LoVo (cell line): ENCODE measurements around the gene SMIM10.
A peak's percentile ranks its signal among the peaks of the same experiment; 100 is the strongest.
"Not testable (repeated sequence)": the region's sequence is repeated elsewhere in the genome, so short reads cannot be mapped to it uniquely, and the experiment has no call there.

ENCODE experiments used
- DNase-seq: peaks from one replicate; pipeline ENCODE4 v3.0.0-alpha.2; 2016; ENCODE audit warnings: low spot score

The SMIM10 gene

GRCh38 chrX:134990801-134991481 lies at the start of gene SMIM10:
Gene SMIM10, plus strand, starts transcription at chrX:134990991. Its CDS starts 105 bp downstream, at chrX:134991096.
- DNase-seq = no peak

- DNase-seq = not testable (repeated sequence)
Measured at GRCh38 chrX:134946364-134946763, 44.4 kb upstream of the SMIM10 start.

- DNase-seq = peak; percentile 63
Measured at GRCh38 chrX:134948333-134949241, 42.2 kb upstream of the SMIM10 start.

GRCh38 chrX:134949271-134949670 lies 41.5 kb upstream of the SMIM10 start:
- DNase-seq = peak; percentile 14

GRCh38 chrX:134957836-134958235 lies 33.0 kb upstream of the SMIM10 start:
- DNase-seq = no peak

- not testable (repeated sequence) for DNase-seq
Measured at GRCh38 chrX:134960366-134960765, 30.4 kb upstream of the SMIM10 start.

GRCh38 chrX:134963041-134963440 lies 27.8 kb upstream of the SMIM10 start:
- DNase-seq = no peak

- DNase-seq = no peak
Measured at GRCh38 chrX:134969726-134970125, 21.1 kb upstream of the SMIM10 start.

GRCh38 chrX:134971926-134972325 lies 18.9 kb upstream of the SMIM10 start:
- no peak for DNase-seq

GRCh38 chrX:134975516-134975915 lies 15.3 kb upstream of the SMIM10 start:
- no peak for DNase-seq

- no peak for DNase-seq
Measured at GRCh38 chrX:134981910-134982309, 8.9 kb upstream of the SMIM10 start.

- DNase-seq = no peak
Measured at GRCh38 chrX:134982748-134983147, 8.0 kb upstream of the SMIM10 start.

GRCh38 chrX:134985479-134985878 lies 5.3 kb upstream of the SMIM10 start:
- DNase-seq = no peak

GRCh38 chrX:134990475-134990800 lies 353 bp upstream of the SMIM10 start:
- DNase-seq = no peak

GRCh38 chrX:134997646-134998045 lies 6.9 kb downstream of the SMIM10 start:
- DNase-seq = no peak

- no peak for DNase-seq
Measured at GRCh38 chrX:134998246-134998645, 7.5 kb downstream of the SMIM10 start.

- peak; percentile 19 for DNase-seq
Measured at GRCh38 chrX:134999469-134999868, 8.7 kb downstream of the SMIM10 start.

GRCh38 chrX:135000516-135000915 lies 9.7 kb downstream of the SMIM10 start:
- no peak for DNase-seq

- peak; percentile 84 for DNase-seq
Measured at GRCh38 chrX:135003876-135004623, 13.3 kb downstream of the SMIM10 start.

GRCh38 chrX:135006187-135006586 lies 15.4 kb downstream of the SMIM10 start:
- DNase-seq = no peak

GRCh38 chrX:135009057-135009610 lies 18.3 kb downstream of the SMIM10 start:
- DNase-seq = no peak

GRCh38 chrX:135009838-135010237 lies 19.0 kb downstream of the SMIM10 start:
- no peak for DNase-seq
